HUDEP-2 (cell line): ENCODE data around the gene SLC22A17.

Experiments used
- DNase-seq, 76 experiments: peaks; one replicate each; lab custom pipeline; 2025; ENCODE audit not compliant: unreplicated experiment in 76 of 76; lab: John Stamatoyannopoulos, UW

SLC22A17 gene

DNA sequence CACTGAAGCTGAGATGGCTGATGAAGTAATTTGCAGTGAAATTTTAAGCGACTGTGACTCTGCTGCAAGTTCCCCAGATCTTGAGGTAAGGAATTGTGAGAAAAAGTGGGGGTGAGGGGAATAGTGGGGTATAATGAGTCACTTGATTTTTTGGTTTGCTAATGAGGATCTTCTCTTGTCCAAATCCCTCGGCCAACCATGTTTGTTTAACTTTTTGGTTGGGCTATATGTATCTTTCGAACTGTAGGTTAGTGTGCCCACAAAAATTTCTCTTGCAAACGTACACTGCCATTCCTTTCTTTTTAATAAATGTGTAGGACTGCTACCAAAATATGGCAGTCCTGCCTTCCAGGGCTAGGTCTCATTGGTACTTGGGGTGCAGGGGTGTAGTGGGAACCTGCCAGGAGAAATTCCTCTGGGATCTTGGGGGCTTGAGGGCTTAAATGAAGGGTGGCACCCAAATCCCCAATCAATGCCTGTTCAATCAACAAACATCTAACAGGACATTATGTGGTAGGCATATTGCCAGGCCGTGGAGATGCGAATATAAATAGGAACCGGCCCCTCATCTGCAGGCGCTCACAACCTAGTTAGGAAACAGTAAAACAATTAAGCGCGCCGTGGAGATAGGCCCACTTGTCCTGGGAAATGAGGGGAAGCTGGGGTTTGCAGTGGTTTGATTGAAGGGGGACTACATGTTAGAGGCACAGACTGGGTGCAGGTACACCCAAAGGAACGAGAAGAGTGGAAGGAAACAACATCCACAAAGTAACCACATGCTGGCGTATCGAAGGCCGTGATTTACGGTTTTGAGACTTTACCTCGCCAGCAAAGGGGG, 32.7 kb downstream of the SLC22A17 start:
- DNase-seq, result no peak

DNA sequence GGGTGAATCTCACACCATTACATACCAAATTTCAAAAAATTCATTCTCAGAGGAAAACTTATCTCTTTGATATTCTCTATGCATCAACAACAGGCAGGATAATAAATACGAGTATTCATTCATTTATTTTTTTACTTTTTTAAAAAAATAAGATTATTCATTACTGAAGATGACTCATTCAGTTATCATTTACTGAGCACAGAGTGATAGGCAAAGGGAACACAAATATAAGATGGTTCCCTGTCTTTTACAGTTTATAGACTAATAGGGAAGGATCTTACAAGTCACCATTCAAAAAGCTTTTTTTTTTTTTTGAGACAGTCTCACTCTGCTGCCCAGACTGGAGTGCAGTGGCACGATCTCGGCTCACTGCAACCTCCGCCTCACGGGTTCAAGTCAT, 36.4 kb downstream of the SLC22A17 start:
- DNase-seq, result no peak

DNA sequence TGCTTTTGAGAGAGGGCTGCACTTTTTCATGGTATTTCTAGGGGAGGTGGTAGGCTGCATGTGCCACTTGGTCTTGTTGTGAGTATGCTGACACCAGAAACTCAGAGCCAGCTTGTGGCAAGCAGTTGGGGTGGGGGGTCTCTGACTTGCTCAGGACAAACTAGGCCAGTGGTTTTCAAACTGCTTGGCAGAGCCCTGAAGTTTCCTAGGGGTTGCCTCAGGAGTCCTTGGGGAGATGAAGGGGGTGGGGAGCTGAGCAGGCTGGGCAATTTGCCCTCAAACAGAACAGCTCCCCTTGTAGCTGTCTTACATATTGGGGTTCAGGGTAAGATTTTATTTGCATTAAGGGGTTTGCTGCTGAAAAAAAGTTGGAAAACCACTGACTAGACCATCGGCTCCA, 42.1 kb downstream of the SLC22A17 start:
- no peak for DNase-seq

DNA sequence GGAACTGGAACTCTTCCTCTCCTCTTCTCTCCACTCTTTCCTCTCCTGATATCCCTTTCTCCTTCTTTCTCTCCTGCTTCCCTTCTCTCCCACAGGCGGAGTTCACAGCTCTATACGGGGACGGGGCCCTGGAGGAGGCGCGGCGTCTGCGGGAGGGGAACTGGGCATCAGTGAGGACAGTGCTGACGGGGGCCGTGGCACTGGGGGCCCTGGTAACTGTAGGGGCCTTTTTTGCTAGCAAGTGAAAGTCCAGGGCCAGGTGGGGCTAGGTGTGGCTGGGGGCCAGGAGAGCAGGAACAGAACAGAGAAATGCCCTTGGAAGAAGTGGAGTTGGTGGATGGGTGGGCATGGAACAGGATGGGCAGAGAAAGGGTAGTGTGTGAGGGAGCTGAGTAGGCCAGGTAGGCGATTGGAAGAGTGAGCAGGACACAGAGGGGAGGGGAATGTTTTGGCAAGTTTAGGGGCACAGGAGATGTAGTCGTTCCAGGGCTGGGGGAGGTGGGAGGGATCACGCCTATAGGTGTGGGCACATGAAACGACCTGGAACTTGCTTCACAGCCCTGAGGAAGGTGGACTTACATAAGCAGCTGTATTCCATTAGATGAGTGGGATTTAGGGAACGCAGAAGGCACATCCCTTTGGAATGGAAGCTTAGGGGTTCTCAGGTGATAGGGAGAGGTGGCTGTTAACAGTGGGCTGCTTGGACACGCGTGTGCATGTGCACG, 43.8 kb downstream of the SLC22A17 start:
- no peak for DNase-seq

DNA sequence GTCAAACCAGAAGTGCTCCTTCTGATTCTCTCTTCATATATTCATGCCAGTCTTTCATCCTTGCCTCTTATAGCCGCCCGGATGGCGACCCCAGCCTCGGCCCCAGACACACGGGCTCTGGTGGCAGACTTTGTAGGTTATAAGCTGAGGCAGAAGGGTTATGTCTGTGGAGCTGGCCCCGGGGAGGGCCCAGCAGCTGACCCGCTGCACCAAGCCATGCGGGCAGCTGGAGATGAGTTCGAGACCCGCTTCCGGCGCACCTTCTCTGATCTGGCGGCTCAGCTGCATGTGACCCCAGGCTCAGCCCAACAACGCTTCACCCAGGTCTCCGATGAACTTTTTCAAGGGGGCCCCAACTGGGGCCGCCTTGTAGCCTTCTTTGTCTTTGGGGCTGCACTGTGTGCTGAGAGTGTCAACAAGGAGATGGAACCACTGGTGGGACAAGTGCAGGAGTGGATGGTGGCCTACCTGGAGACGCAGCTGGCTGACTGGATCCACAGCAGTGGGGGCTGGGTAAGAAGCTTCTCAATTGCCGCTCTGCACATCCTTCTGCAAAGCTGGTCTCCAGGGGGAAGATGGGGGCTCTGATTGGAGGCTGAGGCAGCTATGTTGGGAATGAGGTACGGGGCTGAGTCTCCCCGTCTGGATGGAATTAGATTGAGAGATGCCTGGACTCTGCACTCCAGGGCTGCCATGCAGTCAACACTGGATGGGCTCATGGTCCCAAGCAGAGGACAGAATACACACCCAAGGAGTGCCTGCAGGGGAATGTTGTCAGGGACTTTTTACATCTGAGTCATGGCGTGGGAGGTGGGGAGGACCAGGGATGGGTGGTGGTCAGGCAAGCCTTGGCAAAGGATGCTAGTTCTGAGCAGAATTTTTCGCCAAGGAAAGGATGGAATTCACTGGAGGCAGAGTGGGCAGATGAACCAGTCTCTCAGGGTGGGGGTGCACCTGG, 44.7 kb downstream of the SLC22A17 start:
- no peak for DNase-seq

DNA sequence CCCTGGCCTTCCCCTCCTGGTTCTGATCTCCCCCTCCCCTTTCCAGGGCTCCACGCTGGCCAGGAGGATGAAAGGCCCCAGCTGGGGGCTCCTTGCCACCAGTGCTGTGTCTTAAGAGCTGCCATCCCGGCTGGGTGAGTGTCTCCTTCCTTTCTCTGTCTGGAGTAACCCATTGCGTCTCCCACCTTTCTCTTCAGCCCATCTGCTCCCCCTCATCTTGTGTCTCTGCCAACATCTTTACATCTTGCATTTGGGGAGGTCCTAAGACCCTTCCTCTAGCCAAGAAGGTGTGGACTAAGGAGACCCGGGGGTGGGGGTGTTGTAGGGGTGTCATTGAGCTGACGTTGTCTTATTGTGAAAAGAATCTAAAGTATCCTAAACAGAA, 45.5 kb downstream of the SLC22A17 start:
- no peak for DNase-seq

DNA sequence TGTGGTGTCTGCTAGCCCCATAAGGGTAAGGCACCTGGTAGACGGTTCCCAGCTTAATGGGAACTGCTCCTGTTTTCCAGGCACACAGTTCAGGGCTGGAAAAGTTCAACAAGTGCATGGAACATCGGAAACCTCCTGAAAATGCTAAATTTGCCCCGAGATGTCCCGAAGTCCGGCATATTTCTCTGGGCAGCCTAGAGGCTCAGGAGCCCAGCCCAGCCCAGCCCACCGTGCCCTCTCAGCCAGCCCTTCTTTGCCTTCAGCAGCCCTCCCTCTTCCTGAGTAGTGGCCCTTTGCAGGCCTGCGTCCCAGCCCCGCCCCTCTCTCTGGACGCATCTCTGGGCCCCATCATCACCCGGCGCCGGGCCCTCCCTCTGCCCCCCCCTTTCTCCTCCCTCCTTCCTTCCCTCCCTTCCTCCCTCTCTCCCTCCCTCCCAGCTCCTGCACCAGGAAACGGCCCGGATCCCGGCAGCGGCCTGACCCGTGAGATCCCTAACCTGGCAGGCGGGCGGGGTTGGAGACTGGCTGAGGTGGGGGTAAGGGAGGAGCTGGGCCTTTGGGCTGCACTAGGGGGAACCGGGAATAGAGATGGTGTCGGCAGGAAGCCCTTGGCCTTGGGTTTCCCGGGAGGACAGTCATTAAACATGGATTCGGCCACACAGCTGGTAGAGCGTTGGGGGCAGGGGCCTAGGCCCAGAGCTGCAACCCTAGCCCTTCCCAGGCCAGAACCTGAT, 46.1 kb downstream of the SLC22A17 start, which contains the start of gene BCL2L2:
Gene BCL2L2, plus strand, starts transcription at position 422 of the 734 bp plus-strand sequence. CDS start 935 bp downstream, outside the sequence.
- DNase-seq, result peak in 63 of 76 experiments; percentile 14 to 80 (median 61)

DNA sequence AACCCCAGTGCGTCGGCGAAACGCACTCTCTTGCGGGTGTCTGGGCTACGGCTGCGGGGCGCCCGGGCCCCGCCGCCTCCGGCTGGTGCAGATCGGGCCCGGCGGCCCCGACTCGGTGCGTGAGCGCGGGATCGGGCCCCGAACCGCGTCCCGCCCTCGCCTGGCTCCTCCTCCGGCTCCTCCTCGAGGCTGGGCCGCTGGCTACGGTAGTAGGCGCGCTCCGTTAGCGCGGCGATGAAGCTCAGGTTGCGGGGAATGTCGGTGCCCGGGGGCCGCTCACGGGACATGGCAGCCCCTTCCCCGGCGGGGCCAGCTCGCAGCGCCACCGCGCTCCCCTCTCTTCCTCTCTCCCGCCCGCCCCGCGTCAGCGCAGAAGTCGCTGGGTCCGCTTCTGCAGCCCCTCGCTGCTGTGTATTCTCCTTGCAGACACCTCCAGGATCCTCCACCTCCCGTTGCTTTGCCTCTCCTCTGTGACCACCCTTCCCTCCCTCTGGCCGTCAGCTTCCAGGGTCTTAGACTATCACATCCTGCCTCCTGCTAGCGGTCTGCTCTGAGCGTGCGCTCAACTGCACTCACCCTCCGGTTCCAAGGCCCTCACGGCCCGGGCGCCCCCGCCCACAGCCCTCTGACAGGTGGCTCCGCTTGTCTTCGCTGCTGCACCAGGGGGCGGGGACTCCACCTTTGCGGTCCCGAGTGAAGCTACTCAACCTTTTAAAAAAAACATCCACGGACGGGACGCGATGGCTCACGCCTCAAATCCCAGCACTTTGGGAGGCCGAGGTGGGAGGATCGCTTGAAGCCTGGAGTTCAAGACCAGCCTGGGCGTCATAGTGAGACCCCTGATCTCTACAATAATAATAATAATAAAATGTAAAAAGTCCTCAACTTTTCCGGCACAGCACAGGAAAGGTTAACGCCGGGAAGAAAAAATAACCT, 50.1 kb downstream of the SLC22A17 start, which contains the start of gene PPP1R3E:
Gene PPP1R3E, minus strand, starts transcription at position 570 of the 936 bp plus-strand sequence. Its CDS starts 283 bp downstream, at position 287.
- peak in 59 of 76 experiments; percentile 2 to 74 (median 55) for DNase-seq

DNA sequence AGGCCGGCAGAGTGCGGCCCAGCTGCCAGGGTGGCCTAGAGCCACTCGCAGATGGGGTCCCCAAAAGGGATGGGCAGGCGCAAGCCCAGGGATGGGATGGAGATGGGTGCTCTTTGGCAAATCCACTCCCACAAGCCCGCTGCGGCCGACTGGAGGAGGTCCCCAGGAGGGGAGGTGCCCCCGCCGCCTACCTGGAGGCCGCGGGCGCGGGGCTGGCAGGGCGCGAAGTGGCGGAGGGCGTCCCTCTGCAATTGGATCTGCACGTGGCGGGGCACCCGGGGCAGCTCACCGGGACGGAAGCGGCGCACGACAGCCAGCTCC, 50.8 kb downstream of the SLC22A17 start:
- peak in 13 of 76 experiments; percentile 49 to 95 (median 66) for DNase-seq

DNA sequence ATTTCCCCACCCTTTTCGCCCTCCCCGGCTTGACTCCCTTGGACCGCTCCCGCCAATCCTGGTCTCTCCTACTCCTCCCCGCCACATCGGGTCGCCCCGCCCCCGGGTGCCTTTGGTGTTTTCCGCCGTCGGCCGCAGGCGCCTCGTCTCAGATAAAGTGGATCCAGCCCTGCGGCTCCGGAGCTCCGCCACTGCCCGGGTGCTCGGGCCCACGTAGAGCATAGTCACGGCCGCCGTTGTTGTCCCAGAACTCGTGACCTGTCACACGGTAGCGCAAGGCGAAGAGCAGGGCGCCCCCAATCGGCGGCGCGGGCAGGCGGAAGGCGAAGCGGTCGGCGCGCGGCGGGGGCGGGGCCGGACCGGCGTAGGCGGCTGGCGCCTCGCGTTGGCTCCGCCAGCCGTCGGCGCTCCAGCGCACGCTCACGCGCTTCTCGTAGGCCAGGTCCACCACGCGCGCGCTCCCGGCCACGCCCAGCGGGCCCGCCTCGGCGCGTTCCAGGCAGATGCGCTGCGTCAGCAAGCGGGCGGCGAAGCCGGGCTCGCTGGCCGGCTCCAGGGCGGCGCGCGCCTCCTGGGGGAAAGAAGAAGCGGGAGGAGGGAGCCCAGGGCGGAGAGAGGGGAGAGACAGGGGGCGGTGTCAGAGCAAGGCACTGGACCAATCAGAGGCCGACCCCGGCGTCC, 51.3 kb downstream of the SLC22A17 start:
- peak in 75 of 76 experiments; percentile 76 to 99 (median 96) for DNase-seq

DNA sequence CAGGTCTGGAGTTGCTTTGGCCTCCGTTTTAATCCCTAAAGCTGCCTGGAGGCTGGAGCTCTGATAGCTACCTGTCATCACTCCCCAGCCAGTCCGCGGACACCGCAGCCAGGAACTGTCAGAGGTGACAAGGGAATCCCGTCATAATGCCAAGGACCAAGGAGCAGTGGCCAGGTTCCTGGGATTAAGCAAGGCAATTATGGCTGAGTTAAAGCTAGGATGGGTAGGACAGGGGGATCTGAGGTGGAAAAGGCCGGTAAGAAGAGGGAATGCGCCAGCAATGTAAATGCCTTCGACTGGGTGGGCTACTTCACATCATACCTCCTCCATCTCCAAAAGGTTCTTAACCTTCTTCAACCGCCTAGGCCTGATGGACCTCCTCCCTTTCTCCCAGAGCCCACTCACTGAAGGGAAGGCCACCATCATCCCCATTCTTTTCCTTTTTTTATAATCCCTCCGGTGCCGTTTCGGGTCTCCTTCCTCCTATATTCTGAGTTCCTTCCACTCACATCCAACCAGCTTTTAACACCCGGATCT, 51.9 kb downstream of the SLC22A17 start:
- DNase-seq, result peak in 1 of 76 experiments; percentile 3

DNA sequence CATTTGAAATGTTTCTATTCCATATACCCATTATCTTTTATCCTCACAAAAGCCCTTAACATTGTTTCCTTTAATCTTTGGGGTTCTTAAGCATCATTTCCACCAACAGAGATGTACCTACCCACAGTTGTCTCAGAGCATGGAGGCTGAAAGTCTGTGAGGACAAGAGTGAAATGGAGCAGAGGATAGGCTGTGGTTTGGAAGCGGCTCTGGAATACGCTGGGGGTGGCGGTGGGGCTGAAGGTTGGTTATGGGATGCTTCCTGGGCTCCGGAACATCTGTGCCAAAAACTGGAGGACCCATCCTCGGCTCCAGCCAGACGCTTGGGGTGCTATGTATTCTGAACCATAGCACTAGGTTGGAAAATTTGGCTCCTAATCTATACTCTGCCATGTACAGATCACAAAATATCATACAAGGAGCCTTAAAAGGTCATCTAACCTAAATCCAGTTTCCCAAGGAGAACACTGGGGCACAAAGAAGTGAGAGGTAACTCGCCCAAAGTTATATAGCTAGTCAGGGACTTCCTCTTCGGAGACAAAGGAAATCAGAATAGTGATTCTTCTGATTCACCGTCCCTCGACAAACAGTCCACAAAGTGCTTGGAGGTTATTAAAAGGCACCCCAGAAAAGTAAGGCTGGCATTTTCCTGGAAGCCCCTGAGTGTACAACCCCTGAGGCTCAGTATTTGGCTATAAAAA, 52.6 kb downstream of the SLC22A17 start:
- no peak for DNase-seq

DNA sequence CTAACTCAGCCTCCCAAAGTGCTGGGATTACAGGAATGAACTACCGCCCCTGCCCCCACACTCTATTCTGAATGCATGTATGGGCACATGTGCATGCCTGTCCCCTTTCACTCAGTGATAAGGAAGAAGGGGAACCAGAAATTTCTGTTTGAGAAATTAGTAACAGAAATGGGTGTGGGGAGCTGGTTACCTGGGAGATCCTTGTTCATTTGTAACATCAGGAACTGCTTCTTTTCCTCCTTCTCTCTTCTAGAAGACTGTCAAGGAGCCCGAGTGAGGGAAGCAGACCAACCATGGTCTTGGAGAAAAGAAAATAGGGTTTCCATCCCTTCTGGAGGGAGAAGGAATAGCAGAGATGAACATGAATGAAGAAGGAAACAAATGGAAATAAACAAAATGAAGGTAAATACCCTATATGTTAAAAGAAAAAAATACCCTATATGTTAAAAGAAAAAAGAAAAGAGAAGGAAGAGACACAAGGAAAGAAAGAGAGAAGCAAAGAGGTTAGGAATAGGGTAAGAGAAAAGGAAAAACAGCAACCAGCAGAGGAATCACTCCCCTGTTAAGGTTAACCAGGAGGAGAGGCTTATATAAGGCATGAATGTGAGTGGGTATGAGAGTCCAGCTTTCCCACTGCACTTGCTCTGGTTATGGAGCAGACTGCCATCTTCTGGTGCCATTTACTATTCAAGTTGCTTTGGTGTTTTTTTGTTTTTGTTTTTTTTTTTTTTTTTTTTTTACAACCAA, 53.3 kb downstream of the SLC22A17 start:
- peak in 20 of 76 experiments; percentile 4 to 44 (median 22) for DNase-seq

DNA sequence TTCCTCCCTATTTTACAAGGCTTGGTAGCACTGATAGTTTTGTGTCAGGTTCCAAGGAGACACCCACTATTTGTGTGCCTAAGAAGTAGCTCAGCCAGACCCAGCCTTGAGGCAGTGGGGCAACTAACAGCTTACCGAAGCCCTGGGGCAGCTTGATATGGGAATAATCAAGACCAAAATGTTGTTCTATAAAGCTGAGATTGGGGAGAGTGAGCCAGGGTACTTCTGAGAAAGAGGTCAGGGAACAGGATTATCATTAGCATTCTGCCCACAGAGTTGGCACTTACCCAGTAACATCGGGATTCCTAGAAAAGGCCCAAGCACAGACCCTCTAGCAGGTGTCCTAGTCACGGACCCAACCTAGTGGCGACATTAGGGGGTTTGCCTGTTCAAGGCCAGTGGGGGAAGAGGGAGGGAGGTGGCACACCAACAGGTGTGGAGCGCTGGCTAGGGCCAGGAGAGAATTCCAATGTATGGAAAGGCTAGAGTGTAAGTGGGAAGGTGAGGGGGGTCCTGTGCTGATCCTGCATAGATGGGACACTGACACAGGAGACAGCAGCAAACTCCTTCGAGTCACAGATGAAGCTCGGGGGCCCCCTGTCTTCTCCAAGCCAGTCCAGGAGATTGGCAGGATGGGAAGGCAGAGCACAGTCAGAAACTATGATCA, 54.9 kb downstream of the SLC22A17 start:
- peak in 59 of 76 experiments; percentile 3 to 81 (median 32) for DNase-seq

DNA sequence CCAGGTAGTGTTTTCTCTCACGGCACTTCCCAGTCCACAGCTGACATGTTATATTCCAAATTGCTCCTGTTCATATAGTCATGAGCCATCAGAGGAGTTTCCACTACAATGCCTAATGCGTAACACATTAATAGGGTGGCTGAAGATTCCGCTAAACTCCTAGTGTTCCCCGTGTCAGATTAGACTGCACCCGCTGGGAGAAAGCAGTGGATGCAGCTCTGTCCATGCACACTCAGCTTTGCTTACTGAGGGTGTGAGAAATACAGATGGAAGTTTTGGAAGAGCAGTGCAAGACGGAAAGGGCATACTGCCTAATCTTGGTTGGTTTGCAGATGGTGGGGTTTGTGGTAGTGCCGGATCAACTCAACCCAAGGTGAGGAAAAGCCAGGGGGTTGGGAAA, 55.6 kb downstream of the SLC22A17 start:
- no peak for DNase-seq
